Esophagus muscularis mucosa (tissue), 4 donors: ENCODE data around the gene NKAIN2.

ENCODE experiments used
- EP300 ChIP-seq: sonication (generic); formaldehyde crosslinking; IDR thresholded peaks from one replicate; pipeline ENCODE4 v1.6.1; 2017; ENCODE audit warnings: antibody characterized with exemption
- POLR2A ChIP-seq: fragments of 450-650 bp; IDR thresholded peaks from one replicate; pipeline ENCODE4 v1.6.1; 2017; ENCODE audit warnings: antibody characterized with exemption, moderate library complexity, mild to moderate bottlenecking, low read depth
- POLR2AphosphoS5 ChIP-seq, 2 donors: sonication (generic); formaldehyde crosslinking; IDR thresholded peaks; one replicate each; pipeline ENCODE4 v1.6.1; 2017; ENCODE audit warnings: antibody characterized with exemption in 2 of 2
- TF ChIP-seq, protein P1 (sequence below), 3 experiments: fragments of 200-600 bp in 2 of 3; fragments of 450-650 bp in 1 of 3; sonication (generic) in 2 of 3; IDR thresholded peaks; one replicate each; pipeline ENCODE4 v1.5.1; 2017 to 2019; ENCODE audit warnings: antibody characterized with exemption in 3 of 3, mild to moderate bottlenecking in 2 of 3, moderate library complexity in 1 of 3

DNA sequence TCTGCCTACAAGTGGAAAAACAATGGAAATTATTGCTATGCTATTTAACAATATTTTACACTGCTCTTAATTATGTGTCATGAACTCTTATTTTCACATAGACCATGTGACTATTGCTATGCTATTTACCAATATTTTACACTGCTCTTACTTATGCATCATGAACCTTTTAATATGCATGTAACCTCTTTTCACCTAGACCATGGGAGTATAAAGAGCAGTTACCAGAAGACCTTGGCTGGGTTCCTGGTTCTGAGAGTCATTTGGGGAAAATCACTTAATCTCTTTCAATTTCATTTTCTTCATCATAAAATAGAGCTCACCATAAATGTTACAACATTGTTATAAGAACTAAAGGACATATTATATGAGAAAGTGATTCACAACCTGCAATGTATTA, 934.8 kb downstream of the NKAIN2 start:
- TF ChIP-seq POLR2AphosphoS5 (IDR thresholded peaks at IDR 0.05): no peak
- TF ChIP-seq, protein P1, sequence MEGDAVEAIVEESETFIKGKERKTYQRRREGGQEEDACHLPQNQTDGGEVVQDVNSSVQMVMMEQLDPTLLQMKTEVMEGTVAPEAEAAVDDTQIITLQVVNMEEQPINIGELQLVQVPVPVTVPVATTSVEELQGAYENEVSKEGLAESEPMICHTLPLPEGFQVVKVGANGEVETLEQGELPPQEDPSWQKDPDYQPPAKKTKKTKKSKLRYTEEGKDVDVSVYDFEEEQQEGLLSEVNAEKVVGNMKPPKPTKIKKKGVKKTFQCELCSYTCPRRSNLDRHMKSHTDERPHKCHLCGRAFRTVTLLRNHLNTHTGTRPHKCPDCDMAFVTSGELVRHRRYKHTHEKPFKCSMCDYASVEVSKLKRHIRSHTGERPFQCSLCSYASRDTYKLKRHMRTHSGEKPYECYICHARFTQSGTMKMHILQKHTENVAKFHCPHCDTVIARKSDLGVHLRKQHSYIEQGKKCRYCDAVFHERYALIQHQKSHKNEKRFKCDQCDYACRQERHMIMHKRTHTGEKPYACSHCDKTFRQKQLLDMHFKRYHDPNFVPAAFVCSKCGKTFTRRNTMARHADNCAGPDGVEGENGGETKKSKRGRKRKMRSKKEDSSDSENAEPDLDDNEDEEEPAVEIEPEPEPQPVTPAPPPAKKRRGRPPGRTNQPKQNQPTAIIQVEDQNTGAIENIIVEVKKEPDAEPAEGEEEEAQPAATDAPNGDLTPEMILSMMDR (IDR thresholded peaks at IDR 0.05): no peak
- TF ChIP-seq POLR2A: no peak
- no peak for TF ChIP-seq EP300
